KMS-11 (cell line): ENCODE data around the gene KRT86.
"Not testable (repeated sequence)": the region's sequence is repeated elsewhere in the genome, so short reads cannot be mapped to it uniquely, and the experiment has no call there.

Experiments
- H2AFZ ChIP-seq: fragments of 200-600 bp; sonication (generic); 2 replicates; pipeline ENCODE4 v1.6.1; 2016; ENCODE audit warnings: antibody characterized with exemption, mixed run types, low read depth
- H3K27ac ChIP-seq: fragments of 200-600 bp; sonication (generic); 2 replicates; pipeline ENCODE4 v1.6.1; 2016; ENCODE audit warnings: mild to moderate bottlenecking, mixed run types
- H3K27me3 ChIP-seq: fragments of 200-600 bp; sonication (generic); 2 replicates; pipeline ENCODE4 v1.6.1; 2017; ENCODE audit warnings: mild to moderate bottlenecking, low read depth, mixed run types, moderate library complexity; ENCODE audit not compliant: insufficient read depth
- H3K36me3 ChIP-seq: fragments of 200-600 bp; sonication (generic); 2 replicates; pipeline ENCODE4 v1.6.1; 2017; ENCODE audit warnings: mild to moderate bottlenecking, mixed run types; ENCODE audit not compliant: insufficient read depth
- H3K4me1 ChIP-seq: fragments of 200-600 bp; sonication (generic); 2 replicates; pipeline ENCODE4 v1.6.1; 2016; ENCODE audit warnings: mild to moderate bottlenecking, low read depth, mixed run types; ENCODE audit not compliant: poor library complexity, severe bottlenecking
- H3K4me2 ChIP-seq: fragments of 200-600 bp; sonication (generic); 2 replicates; pipeline ENCODE4 v1.7.0; 2016; ENCODE audit warnings: mild to moderate bottlenecking, mixed run types
- H3K4me3 ChIP-seq: fragments of 200-600 bp; sonication (generic); IDR thresholded peaks from 2 replicates; pipeline ENCODE4 v1.6.1; 2017; ENCODE audit warnings: low read depth, low read length, mixed read lengths; ENCODE audit not compliant: insufficient read depth
- H3K79me2 ChIP-seq: fragments of 200-600 bp; sonication (generic); 2 replicates; pipeline ENCODE4 v1.6.1; 2016; ENCODE audit warnings: low read depth, mixed run types; ENCODE audit not compliant: insufficient read depth
- H3K9ac ChIP-seq: fragments of 200-600 bp; sonication (generic); 2 replicates; pipeline ENCODE4 v1.6.1; 2016; ENCODE audit warnings: mild to moderate bottlenecking, mixed run types
- H4K20me1 ChIP-seq: fragments of 200-600 bp; sonication (generic); 2 replicates; pipeline ENCODE4 v1.6.1; 2016; ENCODE audit warnings: mild to moderate bottlenecking, mixed run types; ENCODE audit not compliant: insufficient read depth
- CTCF ChIP-seq: fragments of 200-600 bp; sonication (generic); conservative IDR thresholded peaks from 2 replicates; pipeline ENCODE4 v1.6.1; 2017; ENCODE audit warnings: low read depth, mild to moderate bottlenecking, antibody characterized with exemption, low read length, moderate library complexity, mixed read lengths

Gene KRT86

DNA sequence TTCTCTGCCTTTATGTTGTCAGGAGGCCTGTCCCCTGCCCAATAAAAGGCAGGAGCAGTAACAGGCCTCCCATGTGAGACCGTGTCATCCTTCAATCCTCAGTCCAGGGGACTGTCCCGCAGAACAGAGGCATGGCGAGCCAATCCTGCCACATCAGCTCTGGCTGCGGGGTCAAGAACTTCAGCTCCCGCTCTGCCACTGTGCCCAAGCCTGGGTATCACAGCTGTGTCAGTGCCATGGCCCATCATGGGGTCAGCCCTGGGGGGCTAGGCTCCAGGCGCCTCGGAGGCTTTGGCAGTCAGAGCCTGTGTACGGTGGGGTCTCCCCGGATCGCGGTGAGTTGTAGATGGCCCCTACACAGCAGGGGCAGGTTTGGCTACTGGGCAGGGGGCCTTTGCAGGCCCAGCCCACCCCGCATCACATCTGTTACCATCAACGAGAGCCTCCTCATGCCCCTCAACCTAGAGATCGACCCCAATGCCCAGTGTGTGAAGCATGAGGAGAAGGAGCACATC lies 66.7 kb downstream of the KRT86 start:
- H2AFZ ChIP-seq = no peak overlapping the region
- no peaks in the 10 kb centered on the region for H4K20me1 ChIP-seq
- no peak overlapping the region for H3K27ac ChIP-seq
- no peaks in the 10 kb centered on the region for H3K36me3 ChIP-seq
- H3K79me2 ChIP-seq = no peaks in the 10 kb centered on the region
- H3K4me1 ChIP-seq = no peaks in the 10 kb centered on the region
- H3K9ac ChIP-seq = no peak overlapping the region
- no peak overlapping the region for H3K4me2 ChIP-seq
- H3K27me3 ChIP-seq = peaks cover 4% of the 10 kb centered on the region
- no peak for TF ChIP-seq CTCF
- H3K4me3 ChIP-seq = no peak overlapping the region

DNA sequence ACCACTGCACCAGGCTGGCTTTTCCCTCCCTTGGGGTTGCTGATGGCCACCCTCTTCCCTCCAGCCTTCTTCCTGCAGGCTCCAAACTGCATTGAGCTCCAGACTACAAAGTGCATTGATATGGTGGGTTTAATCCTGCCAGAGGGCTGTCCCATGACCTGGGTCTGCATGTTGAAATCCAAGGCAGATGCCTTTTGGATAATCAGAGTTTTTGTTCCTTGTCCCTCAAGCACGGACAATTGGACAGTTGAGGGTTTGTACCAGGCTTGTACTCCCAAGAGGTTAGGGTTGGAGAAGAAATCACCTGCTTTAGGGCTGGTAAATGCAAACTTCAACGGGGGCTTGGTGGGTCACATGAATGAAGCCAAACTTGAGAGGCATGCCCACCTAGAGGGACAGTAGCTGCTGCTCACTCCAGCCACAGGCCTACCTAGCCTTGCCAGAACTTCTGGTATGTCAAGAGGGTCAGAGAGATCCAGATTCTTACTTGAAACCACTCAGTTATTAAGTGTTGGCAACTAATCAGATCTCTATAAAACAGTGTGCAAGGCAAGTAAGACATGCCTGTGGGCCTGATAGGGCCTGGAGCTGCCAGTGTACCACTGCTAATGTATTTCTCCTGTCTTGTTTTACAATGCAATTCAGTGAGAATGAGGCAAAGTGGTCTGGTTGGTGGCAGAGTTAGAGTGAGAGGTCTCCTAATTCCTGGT lies 68.5 kb downstream of the KRT86 start:
- H3K4me2 ChIP-seq = no peak overlapping the region
- no peak overlapping the region for H2AFZ ChIP-seq
- H3K27ac ChIP-seq = no peak overlapping the region
- H4K20me1 ChIP-seq = no peaks in the 10 kb centered on the region
- H3K36me3 ChIP-seq = no peaks in the 10 kb centered on the region
- peaks cover 4% of the 10 kb centered on the region for H3K27me3 ChIP-seq
- H3K9ac ChIP-seq = no peak overlapping the region
- no peak overlapping the region for H3K4me3 ChIP-seq
- H3K79me2 ChIP-seq = no peaks in the 10 kb centered on the region
- no peak for TF ChIP-seq CTCF
- no peaks in the 10 kb centered on the region for H3K4me1 ChIP-seq

GRCh38 chr12:52343550-52343949 lies 69.1 kb downstream of the KRT86 start:
- peaks cover 4% of the 10 kb centered on the region for H3K27me3 ChIP-seq
- H3K4me1 ChIP-seq = no peaks in the 10 kb centered on the region
- no peak overlapping the region for H3K4me2 ChIP-seq
- no peaks in the 10 kb centered on the region for H4K20me1 ChIP-seq
- no peak overlapping the region for H2AFZ ChIP-seq
- H3K4me3 ChIP-seq = no peak overlapping the region
- no peak for TF ChIP-seq CTCF
- H3K9ac ChIP-seq = no peak overlapping the region
- H3K79me2 ChIP-seq = no peaks in the 10 kb centered on the region
- no peak overlapping the region for H3K27ac ChIP-seq
- H3K36me3 ChIP-seq = no peaks in the 10 kb centered on the region

- no peaks in the 10 kb centered on the region for H3K36me3 ChIP-seq
- no peaks in the 10 kb centered on the region for H3K4me1 ChIP-seq
- no peak overlapping the region for H3K27ac ChIP-seq
- H3K9ac ChIP-seq = no peak overlapping the region
- peaks cover 4% of the 10 kb centered on the region for H3K27me3 ChIP-seq
- H4K20me1 ChIP-seq = no peaks in the 10 kb centered on the region
- no peak for TF ChIP-seq CTCF
- H3K79me2 ChIP-seq = no peaks in the 10 kb centered on the region
- no peak overlapping the region for H2AFZ ChIP-seq
- no peak overlapping the region for H3K4me3 ChIP-seq
- H3K4me2 ChIP-seq = no peak overlapping the region
Measured at GRCh38 chr12:52344111-52344510, 69.7 kb downstream of the KRT86 start.

- H3K27ac ChIP-seq, H3K36me3 ChIP-seq, H3K4me3 ChIP-seq, H3K27me3 ChIP-seq, H3K4me2 ChIP-seq, H3K79me2 ChIP-seq, H4K20me1 ChIP-seq, H2AFZ ChIP-seq, H3K4me1 ChIP-seq, H3K9ac ChIP-seq: not testable (repeated sequence)
Measured at GRCh38 chr12:52345041-52345440, 70.6 kb downstream of the KRT86 start.
